CD14-positive monocyte (primary cell): ENCODE results near the gene TTF2. TPM values are rescaled to one million over a fixed set of nuclear protein-coding genes. Genes with fewer than 3 reads are reported as not detected.

ENCODE experiments used
- DNase-seq, 3 donors: peaks; one replicate each; pipeline ENCODE4 v3.0.0-alpha.2; 2011 to 2022
- H2AFZ ChIP-seq: 2 replicates; pipeline ENCODE4 v1.6.0; 2012; ENCODE audit warnings: mild to moderate bottlenecking, low read depth, low read length, inconsistent platforms; ENCODE audit not compliant: insufficient read depth, poor library complexity, severe bottlenecking
- H3K27ac ChIP-seq, 2 donors: 1 replicate in 1 of 2; 2 replicates in 1 of 2; pipeline ENCODE4 v1.5.1; 2012 to 2013; ENCODE audit warnings: low read length in 2 of 2, control low read depth in 1 of 2, inconsistent platforms in 1 of 2, low read depth in 1 of 2, mild to moderate bottlenecking in 1 of 2
- H3K27me3 ChIP-seq, 2 donors: one replicate each; pipeline versions ENCODE4 v1.6.0 to v1.6.1; 2011 to 2013; ENCODE audit warnings: low read length in 2 of 2; ENCODE audit not compliant: control insufficient read depth in 2 of 2, insufficient read depth in 2 of 2
- H3K36me3 ChIP-seq, 2 donors: replicated peaks in 1 of 2; 1 replicate in 1 of 2; 2 replicates in 1 of 2; pipeline versions ENCODE4 v1.5.1 to v1.6.1; 2012 to 2013; ENCODE audit warnings: low read length in 2 of 2, control low read depth in 1 of 2, inconsistent platforms in 1 of 2, mild to moderate bottlenecking in 1 of 2; ENCODE audit not compliant: insufficient read depth in 2 of 2, control insufficient read depth in 1 of 2
- H3K4me1 ChIP-seq, 2 donors: 1 replicate in 1 of 2; 2 replicates in 1 of 2; pipeline versions ENCODE4 v1.5.1 to v1.6.1; 2012 to 2013; ENCODE audit warnings: low read length in 2 of 2, control low read depth in 1 of 2, inconsistent platforms in 1 of 2, mild to moderate bottlenecking in 1 of 2, moderate library complexity in 1 of 2; ENCODE audit not compliant: insufficient read depth in 2 of 2, control insufficient read depth in 1 of 2
- H3K4me2 ChIP-seq: replicated peaks from 2 replicates; pipeline ENCODE3; 2012; ENCODE audit warnings: low read length, moderate library complexity, mild to moderate bottlenecking; ENCODE audit not compliant: poor library complexity, severe bottlenecking; ENCODE audit errors: extremely low read depth
- H3K4me3 ChIP-seq, 3 experiments: fragments of 200-600 bp in 1 of 3; sonication (generic) in 1 of 3; replicated peaks in 1 of 3; 1 replicate in 2 of 3; 2 replicates in 1 of 3; pipeline ENCODE4 v1.5.1; 2011 to 2013; ENCODE audit warnings: low read length in 3 of 3, mild to moderate bottlenecking in 3 of 3, control low read depth in 2 of 3, low read depth in 2 of 3, inconsistent platforms in 1 of 3, moderate library complexity in 1 of 3
- H3K79me2 ChIP-seq: 2 replicates; pipeline ENCODE4 v1.6.0; 2012; ENCODE audit warnings: mild to moderate bottlenecking, control low read depth, inconsistent platforms, low read length, moderate library complexity; ENCODE audit not compliant: insufficient read depth
- H3K9ac ChIP-seq: 2 replicates; pipeline ENCODE4 v1.6.0; 2017; ENCODE audit warnings: low read length, mild to moderate bottlenecking; ENCODE audit not compliant: insufficient read depth, poor library complexity, severe bottlenecking
- H3K9me3 ChIP-seq, 2 donors: replicated peaks in 1 of 2; 1 replicate in 1 of 2; 2 replicates in 1 of 2; pipeline versions ENCODE4 v1.5.1 to v1.6.1; 2012 to 2013; ENCODE audit warnings: low read length in 2 of 2, control low read depth in 1 of 2; ENCODE audit not compliant: control insufficient read depth in 1 of 2, insufficient read depth in 1 of 2
- H4K20me1 ChIP-seq: 2 replicates; pipeline ENCODE4 v1.6.0; 2012; ENCODE audit warnings: mild to moderate bottlenecking, low read length, control low read depth, moderate library complexity; ENCODE audit not compliant: insufficient read depth
- H3K27ac Mint-ChIP-seq, 7 donors: one replicate each; pipeline ENCODE4 v1.8.0; 2020; ENCODE audit warnings: mild to moderate bottlenecking in 7 of 7, mixed read lengths in 7 of 7, moderate library complexity in 6 of 7, inconsistent platforms in 2 of 7
- H3K27me3 Mint-ChIP-seq, 3 donors: one replicate each; pipeline ENCODE4 v1.8.0; 2021 to 2022; ENCODE audit warnings: low read depth in 3 of 3, mild to moderate bottlenecking in 3 of 3, mixed read lengths in 3 of 3, moderate library complexity in 3 of 3, inconsistent platforms in 1 of 3
- H3K36me3 Mint-ChIP-seq, 2 donors: one replicate each; pipeline ENCODE4 v1.8.0; 2020; ENCODE audit warnings: mixed read lengths in 2 of 2, inconsistent platforms in 1 of 2, mild to moderate bottlenecking in 1 of 2
- H3K4me1 Mint-ChIP-seq: one replicate; pipeline ENCODE4 v1.8.0; 2020; ENCODE audit warnings: mild to moderate bottlenecking, mixed read lengths
- H3K4me3 Mint-ChIP-seq, 2 donors: one replicate each; pipeline ENCODE4 v1.8.0; 2020; ENCODE audit warnings: mild to moderate bottlenecking in 2 of 2, mixed read lengths in 2 of 2, moderate library complexity in 1 of 2
- H3K9me3 Mint-ChIP-seq, 7 donors: one replicate each; pipeline ENCODE4 v1.8.0; 2020 to 2022; ENCODE audit warnings: mixed read lengths in 7 of 7, mild to moderate bottlenecking in 6 of 7, moderate library complexity in 6 of 7, inconsistent platforms in 2 of 7
- WGBS: methylation state at CpG from one replicate; pipeline ENCODE4 v1.1.5; 2013; ENCODE audit warnings: missing lambda C conversion rate; ENCODE audit not compliant: insufficient coverage; 5-methylcytosine and 5-hydroxymethylcytosine counted together
- intact Hi-C, 2 donors: fragments of 100-400 bp; cut with micrococcal nuclease; formaldehyde crosslinking; loops; one replicate each; pipeline versions ENCODE4 v1.15.0 to v1.15.1; 2023
- polyA plus RNA-seq, 3 donors: library from polyadenylated mRNA; depleted of rRNA in 1 of 3; unstranded in 2 of 3; stranded (reverse) in 1 of 3; fragments of 300-500 nt in 2 of 3; fragments of >200 nt in 1 of 3; fragmentation: Illumina TruSeq in 2 of 3; gene quantifications; 1 replicate in 2 of 3; 2 replicates in 1 of 3; pipeline ENCODE4 v1.2.3, GENCODE V29; 2012 to 2021
- TF ChIP-seq, protein P1 (sequence below): fragments of 200-600 bp; IDR thresholded peaks from one replicate; pipeline ENCODE4 v1.8.0; 2022; ENCODE audit warnings: antibody characterized with exemption, mild to moderate bottlenecking

TTF2 gene
- polyA plus RNA-seq, 3 donors: 5.6 to 12.9 (median 8.0) TPM

DNA sequence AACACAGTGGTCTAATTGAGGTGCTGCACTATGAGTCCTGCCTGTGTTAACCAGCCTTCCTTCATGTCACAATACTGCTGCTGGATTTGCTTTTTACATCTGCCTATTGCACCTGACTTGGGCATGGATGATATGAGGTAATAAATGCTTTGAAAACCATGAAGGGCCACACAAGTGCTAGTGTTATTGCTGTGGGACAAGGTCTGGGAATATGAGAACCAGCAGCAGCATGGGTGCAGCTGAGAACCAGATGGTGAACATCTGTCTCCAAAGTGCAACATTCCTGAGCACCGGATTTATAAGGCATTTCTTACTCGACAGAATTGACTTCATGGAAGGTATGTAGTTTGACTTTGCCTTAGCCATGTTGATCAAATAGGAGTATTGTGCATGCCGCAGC, 44.9 kb downstream of the TTF2 start:
- DNase-seq: no peak
- no peaks in the 10 kb centered on the region for H3K9me3 ChIP-seq
- H3K27me3 ChIP-seq: no peaks in the 10 kb centered on the region
- H3K4me3 ChIP-seq: no peak overlapping the region
- Mint-ChIP-seq H3K9me3 (no peaks in the 10 kb centered on the region), H3K27ac (no peak overlapping the region), H3K36me3 (peaks cover 58 to 62% of the 10 kb centered on the region in 2 donors), H3K4me1 (no peaks in the 10 kb centered on the region), H3K4me3 (no peak overlapping the region), H3K27me3 (peaks cover 0 to 3% (median 0%) of the 10 kb centered on the region in 3 donors)
- peaks cover 30 to 73% of the 10 kb centered on the region in 2 donors for H3K36me3 ChIP-seq
- WGBS: 100% methylated on average over 2 of the region's 3 CpGs
- intact Hi-C loops: no loop called here
- TF ChIP-seq, protein P1, sequence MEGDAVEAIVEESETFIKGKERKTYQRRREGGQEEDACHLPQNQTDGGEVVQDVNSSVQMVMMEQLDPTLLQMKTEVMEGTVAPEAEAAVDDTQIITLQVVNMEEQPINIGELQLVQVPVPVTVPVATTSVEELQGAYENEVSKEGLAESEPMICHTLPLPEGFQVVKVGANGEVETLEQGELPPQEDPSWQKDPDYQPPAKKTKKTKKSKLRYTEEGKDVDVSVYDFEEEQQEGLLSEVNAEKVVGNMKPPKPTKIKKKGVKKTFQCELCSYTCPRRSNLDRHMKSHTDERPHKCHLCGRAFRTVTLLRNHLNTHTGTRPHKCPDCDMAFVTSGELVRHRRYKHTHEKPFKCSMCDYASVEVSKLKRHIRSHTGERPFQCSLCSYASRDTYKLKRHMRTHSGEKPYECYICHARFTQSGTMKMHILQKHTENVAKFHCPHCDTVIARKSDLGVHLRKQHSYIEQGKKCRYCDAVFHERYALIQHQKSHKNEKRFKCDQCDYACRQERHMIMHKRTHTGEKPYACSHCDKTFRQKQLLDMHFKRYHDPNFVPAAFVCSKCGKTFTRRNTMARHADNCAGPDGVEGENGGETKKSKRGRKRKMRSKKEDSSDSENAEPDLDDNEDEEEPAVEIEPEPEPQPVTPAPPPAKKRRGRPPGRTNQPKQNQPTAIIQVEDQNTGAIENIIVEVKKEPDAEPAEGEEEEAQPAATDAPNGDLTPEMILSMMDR: no peak
- no peak overlapping the region for H2AFZ ChIP-seq
- no peak overlapping the region for H3K9ac ChIP-seq
- H3K27ac ChIP-seq: no peak overlapping the region
- no peaks in the 10 kb centered on the region for H4K20me1 ChIP-seq
- H3K79me2 ChIP-seq: no peaks in the 10 kb centered on the region
- no peak overlapping the region for H3K4me2 ChIP-seq
- no peaks in the 10 kb centered on the region for H3K4me1 ChIP-seq

DNA sequence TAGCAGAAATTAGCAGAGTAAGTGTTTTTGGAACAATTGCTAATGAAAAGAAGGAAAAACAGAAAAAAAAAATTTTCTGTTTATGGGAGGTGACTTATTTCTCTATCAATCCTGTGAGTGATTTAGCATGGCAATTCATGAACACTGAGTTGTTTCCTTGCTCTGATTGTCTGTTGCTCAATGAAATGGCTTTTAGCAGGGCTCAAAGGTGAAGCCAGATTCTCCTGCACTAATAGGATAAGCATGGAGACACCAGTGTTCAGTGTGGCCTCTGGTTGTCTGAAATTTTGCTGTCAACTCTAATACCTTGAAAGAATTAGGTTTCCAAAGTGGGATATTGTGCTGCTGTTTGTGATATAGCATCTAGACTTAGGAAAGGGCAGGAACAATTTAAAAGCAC, 45.6 kb downstream of the TTF2 start:
- no peaks in the 10 kb centered on the region for H3K4me1 Mint-ChIP-seq
- no peak overlapping the region for H2AFZ ChIP-seq
- DNase-seq: no peak

More for the DNA sequence above, 45.6 kb downstream of the TTF2 start:
- Histone ChIP-seq H3K36me3 (peaks cover 23 to 66% of the 10 kb centered on the region in 2 donors), H3K79me2 (no peaks in the 10 kb centered on the region), H3K4me3 (no peak overlapping the region), H3K4me1 (no peaks in the 10 kb centered on the region), H3K9ac (no peak overlapping the region), H4K20me1 (no peaks in the 10 kb centered on the region), H3K27ac (no peak overlapping the region), H3K9me3 (no peaks in the 10 kb centered on the region), H3K4me2 (no peak overlapping the region), H3K27me3 (no peaks in the 10 kb centered on the region)
- peaks cover 54% of the 10 kb centered on the region in 2 donors for H3K36me3 Mint-ChIP-seq
- TF ChIP-seq, protein P1: no peak
- H3K9me3 Mint-ChIP-seq: no peaks in the 10 kb centered on the region
- no peak overlapping the region for H3K4me3 Mint-ChIP-seq
- intact Hi-C loops: no loop called here
- no peak overlapping the region for H3K27ac Mint-ChIP-seq
- peaks cover 0 to 2% (median 0%) of the 10 kb centered on the region in 3 donors for H3K27me3 Mint-ChIP-seq
